ENCODE results near the gene DPH2.
A peak's percentile ranks its signal among the peaks of the same experiment; 100 is the strongest.

Gene DPH2

DNA sequence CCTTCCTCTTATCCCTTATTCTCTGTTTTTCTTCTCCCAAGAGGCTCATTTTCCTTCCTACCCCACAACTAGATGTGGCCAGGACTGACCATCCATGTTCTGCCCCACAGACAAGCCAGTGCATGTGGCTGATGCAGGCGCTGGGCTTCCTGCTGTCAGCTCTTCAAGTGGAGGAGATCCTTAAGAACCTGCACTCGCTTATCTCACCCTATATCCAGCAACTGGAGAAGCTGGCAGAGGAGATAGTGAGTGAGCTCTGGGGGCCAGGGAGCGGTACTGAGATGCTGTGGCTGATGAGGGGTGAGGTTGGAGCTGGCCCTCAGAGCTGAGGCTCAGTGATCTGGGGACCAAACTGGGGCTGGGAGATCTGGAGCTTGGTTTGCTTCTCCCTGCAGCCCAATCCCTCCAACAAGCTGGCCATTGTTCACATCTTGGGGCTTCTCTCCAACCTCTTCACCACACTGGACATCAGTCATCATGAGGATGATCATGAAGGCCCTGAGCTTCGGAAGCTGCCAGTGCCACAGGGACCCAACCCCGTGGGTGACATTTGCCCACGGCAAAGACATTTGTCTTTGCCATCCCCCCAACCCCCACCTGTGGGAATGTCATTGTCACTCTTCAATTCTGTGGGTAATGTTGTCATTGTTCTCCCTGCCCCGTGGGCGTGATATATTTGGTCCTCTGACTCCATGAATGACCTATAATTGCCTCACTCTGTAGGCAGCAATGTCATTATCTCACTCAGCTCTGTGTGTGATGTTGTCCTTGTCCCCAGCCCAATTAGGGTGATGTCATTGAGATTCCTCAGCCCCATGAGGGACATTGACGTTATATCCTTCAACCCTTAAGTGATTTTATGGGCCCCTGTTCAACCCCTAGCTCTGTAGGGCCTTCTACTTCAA is 11.2 kb upstream of the DPH2 start:
- in situ Hi-C loops (cut with HindIII; ENCODE audit: low pct_ligation_motif_present, low pct_unique_long_range_greater_than_20kb, low sequenced_read_pairs), result no loop called here
- DNase-seq, result no peak

DNA sequence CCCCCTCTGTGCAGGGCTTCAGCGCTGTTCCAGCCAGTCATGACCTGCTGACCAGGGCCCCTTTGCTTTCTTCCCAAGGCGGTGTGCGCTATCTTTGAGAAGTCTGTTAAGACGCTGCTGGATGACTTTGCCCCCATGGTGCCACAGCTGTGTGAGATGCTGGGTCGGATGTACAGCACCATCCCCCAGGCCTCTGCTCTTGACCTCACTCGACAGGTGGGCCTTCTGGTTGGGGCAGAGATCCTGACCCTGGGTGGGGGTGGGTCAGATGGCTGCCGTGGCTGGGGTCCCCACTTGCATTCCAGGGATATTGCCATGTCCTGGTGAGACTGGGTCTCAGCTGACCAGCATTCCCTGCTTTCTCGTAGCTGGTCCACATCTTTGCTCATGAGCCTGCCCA is 9.0 kb upstream of the DPH2 start:
- no peak for DNase-seq
- in situ Hi-C loops (cut with HindIII; ENCODE audit: low pct_ligation_motif_present, low pct_unique_long_range_greater_than_20kb, low sequenced_read_pairs), result no loop called here

DNA sequence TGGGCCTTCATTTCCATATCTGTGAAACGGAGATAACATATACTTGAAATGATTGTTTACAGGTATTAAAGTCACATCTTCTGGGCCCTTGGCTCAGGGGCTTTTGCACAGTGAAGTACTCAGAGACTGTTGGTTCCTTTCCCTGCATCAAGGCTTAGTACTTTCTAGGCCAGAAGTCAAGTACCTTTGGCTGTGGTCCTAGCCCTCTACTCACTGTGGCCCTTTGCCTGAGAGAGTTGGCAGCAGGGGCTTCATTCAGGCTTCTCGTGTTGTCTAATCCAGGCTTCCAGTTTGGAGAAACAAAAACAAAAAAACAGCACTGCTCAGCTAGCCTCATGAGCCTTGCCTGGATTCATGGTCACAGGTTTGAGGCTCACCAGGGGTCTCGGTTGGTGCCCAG is 8.1 kb upstream of the DPH2 start:
- DNase-seq, result no peak
- in situ Hi-C loops (cut with HindIII; ENCODE audit: low pct_ligation_motif_present, low pct_unique_long_range_greater_than_20kb, low sequenced_read_pairs), result no loop called here

DNA sequence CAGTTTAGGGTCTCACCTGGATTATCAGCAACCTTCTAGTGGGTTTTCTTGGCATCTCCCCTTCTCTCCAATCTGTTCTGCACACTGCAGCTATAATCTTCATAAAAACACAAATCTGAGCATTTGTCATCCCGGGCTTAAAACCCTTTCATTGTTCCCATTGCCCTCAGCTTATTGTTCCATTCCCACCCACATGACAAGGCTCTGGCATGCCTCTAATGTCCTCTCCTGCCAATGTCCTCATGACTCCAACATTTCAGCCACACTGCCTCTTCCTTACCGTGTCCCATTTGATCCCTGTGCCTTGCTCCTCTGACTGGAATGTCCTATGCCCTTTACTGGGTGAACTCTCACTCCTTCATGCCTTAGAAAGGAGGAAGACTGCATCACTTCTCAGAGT is 7.5 kb upstream of the DPH2 start:
- DNase-seq, result no peak
- in situ Hi-C loops (cut with HindIII; ENCODE audit: low pct_ligation_motif_present, low pct_unique_long_range_greater_than_20kb, low sequenced_read_pairs), result no loop called here

DNA sequence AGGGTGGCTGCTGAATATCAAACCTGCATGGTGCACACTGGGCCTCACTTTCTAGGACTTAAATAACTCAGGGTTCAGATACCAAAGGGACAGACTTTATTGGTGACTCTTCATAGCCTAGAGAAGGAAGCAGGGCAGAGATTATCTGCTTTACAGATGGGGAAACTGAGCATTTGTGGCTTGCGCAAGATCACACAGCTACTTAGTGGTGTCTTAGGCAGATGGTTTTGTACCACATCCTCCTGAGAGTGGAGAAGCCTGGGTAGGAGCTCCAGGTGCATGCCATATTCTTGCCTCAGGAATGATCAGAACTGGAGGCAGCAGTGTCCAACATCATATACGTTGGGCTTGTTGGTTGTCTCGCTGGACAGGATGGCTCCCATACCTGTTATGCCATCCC is 6.8 kb upstream of the DPH2 start:
- in situ Hi-C loops (cut with HindIII; ENCODE audit: low pct_ligation_motif_present, low pct_unique_long_range_greater_than_20kb, low sequenced_read_pairs), result no loop called here

DNA sequence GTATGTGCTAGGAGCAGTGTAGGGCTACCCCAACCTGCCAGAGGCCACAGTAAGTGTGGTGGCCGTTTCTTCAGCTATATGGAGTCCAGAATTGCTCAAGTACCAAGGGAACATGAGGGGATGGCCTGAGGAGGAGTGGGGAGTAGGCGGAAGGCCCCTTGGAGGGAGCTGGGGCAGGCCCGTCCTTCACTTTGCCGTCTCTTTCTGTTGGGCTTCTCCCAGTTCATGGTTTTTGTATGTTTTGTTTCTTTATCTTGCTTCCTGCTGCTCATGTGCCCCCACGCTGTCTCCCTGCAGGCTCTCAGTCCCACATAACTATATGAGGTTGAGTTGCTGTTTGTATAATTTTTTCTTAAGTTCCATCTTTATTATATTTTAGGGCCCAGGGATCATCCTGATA is 5.9 kb upstream of the DPH2 start:
- DNase-seq, result no peak
- in situ Hi-C loops (cut with HindIII; ENCODE audit: low pct_ligation_motif_present, low pct_unique_long_range_greater_than_20kb, low sequenced_read_pairs), result no loop called here

More for the DNA sequence above, 6.8 kb upstream of the DPH2 start:
- no peak for DNase-seq

DNA sequence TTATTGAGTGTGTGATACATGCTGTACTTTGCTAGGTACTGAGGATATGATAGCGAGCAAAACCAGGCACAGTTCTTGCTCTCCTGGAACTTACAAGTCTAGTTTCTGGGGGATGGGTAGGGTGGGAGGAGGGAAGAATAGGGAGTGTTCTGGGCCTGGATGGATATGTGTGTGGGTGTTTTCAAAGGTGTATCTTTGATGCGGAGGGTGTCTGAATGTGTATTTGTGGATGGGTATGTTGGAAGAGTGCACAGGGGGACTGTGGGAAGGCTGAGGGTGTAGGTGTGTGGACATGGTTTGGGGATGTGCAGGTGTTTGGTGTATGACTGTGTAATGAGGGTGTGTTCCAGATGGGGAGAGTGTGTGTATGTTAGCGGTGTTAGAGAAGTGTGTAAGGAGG is 4.5 kb upstream of the DPH2 start:
- in situ Hi-C loops (cut with HindIII; ENCODE audit: low pct_ligation_motif_present, low pct_unique_long_range_greater_than_20kb, low sequenced_read_pairs), result no loop called here
- DNase-seq, result no peak

DNA sequence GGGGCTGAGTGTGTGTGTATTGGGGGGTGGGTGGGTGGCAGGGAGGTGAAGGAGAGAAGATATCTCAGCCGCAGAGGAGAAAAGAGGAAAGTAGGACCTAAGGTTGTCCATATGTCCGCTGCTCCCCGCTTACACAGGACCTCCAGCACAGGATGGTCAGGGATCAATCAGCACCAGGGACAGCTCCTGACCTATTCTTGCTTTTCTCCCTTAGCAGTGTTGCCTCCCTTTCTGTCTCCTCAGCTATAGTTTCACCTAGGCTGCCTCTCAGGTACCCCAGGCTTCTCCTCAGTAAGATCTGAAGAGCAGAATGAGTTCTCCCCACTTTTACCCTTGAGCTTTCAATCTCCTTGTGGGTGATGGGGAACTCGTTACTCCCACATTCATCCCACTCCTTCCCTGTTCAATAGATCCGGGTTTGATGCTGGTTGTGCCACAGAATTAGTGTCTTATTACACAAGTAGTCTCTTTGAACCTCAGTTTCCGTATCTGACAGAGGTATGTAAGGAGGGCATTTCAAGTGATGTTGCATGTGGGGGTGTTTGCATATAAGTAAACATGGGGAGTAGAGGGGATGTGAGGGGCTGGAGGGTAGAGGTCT is 1.4 kb upstream of the DPH2 start:
- DNase-seq, result peak; percentile 47

DNA sequence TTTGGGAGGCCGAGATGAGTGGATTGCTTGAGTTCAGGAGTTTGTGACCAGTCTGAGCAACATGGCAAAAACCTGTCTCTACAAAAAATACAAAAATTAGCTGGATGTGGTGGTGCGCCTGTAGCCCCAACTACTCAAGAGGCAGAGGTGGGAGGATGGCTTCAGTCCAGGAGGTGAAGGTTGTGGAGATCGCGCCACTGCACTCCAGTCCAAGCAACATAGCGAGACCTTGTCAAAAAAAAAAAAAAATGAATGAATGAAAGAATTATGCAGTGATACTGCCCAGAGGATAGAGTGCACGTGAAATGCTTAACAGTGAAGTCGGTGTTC is 429 bp upstream of the DPH2 start:
- no peak for DNase-seq
- in situ Hi-C loops (cut with HindIII; ENCODE audit: low pct_ligation_motif_present, low pct_unique_long_range_greater_than_20kb, low sequenced_read_pairs), result no loop called here

More for the DNA sequence above, 1.4 kb upstream of the DPH2 start:
- in situ Hi-C loops (cut with HindIII; ENCODE audit: low pct_ligation_motif_present, low pct_unique_long_range_greater_than_20kb, low sequenced_read_pairs), result no loop called here

DNA sequence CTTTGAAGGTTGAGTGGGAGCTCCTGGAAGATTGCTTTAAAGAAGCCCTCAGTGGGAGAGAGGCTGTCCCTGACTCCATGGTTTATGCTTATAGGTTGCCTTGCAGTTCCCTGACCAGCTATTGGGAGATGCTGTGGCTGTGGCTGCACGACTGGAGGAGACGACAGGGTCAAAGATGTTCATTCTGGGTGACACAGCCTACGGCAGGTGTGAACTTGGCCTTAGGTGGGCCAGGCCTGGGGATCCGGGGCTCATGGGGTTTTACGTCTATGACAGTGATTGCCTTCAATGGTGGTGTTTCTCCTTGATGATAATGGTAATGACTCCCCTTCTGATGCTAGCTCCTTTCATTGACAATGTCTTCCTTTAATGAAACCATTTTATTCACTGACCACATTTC is 692 bp downstream of the DPH2 start:
- in situ Hi-C loops (cut with HindIII; ENCODE audit: low pct_ligation_motif_present, low pct_unique_long_range_greater_than_20kb, low sequenced_read_pairs), result no loop called here
- DNase-seq, result no peak

DNA sequence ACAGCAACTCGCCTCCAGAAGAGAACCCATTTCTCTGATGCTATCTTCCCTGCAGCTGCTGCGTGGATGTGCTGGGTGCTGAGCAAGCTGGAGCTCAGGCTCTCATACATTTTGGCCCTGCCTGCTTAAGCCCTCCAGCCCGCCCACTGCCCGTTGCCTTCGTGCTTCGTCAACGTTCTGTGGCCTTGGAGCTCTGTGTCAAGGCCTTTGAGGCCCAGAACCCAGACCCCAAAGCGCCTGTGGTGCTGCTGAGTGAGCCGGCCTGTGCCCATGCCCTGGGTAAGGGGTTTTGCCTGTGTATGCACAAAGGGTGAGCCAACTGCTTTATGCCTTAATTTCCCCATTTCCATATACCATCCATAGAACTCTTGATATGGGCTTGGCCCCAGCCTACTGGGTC is 1.1 kb downstream of the DPH2 start:
- DNase-seq, result no peak
- in situ Hi-C loops (cut with HindIII; ENCODE audit: low pct_ligation_motif_present, low pct_unique_long_range_greater_than_20kb, low sequenced_read_pairs), result no loop called here

DNA sequence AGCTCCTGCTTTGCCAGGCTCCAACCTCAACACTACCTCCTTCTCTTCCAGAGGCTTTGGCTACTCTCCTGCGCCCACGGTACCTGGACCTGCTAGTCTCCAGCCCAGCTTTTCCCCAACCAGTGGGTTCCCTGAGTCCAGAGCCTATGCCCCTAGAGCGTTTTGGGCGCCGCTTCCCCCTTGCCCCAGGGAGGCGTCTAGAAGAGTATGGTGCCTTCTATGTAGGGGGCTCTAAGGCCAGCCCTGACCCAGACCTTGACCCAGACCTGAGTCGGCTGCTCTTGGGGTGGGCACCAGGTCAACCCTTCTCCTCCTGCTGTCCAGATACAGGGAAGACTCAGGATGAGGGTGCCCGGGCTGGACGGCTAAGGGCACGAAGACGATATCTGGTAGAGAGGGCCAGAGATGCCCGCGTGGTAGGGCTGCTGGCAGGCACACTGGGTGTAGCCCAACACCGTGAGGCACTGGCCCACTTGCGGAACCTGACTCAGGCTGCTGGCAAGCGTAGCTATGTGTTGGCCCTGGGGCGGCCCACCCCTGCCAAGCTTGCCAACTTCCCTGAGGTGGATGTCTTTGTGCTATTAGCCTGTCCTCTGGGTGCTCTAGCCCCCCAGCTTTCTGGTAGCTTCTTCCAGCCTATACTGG is 1.6 kb downstream of the DPH2 start:
- in situ Hi-C loops (cut with HindIII; ENCODE audit: low pct_ligation_motif_present, low pct_unique_long_range_greater_than_20kb, low sequenced_read_pairs), result no loop called here

DNA sequence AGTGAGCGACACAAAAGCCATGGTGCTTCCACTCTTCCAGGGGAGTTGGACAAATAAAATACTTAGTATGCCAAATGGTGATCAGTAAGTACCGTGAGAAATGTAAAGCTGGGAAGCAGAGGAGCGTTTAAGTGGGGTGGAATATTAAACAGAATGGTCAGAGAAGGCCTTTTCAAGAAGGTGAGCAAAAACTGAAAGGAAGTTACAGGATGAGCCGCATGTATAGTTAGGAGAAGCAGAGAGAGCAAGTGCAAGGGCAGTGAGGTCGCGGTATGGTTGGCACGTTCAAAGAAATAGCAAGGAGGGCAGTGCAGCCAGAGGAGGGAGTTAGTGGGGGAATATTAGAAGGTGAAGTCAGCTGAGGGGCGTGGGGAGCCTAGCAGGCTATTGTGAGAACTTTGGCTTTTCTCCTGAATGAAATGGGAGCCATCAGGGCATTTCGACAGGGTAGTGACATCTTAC is 4.2 kb downstream of the DPH2 start:
- DNase-seq, result peak; percentile 25
- in situ Hi-C loops (cut with HindIII; ENCODE audit: low pct_ligation_motif_present, low pct_unique_long_range_greater_than_20kb, low sequenced_read_pairs), result no loop called here

More for the DNA sequence above, 1.6 kb downstream of the DPH2 start:
- DNase-seq, result no peak

DNA sequence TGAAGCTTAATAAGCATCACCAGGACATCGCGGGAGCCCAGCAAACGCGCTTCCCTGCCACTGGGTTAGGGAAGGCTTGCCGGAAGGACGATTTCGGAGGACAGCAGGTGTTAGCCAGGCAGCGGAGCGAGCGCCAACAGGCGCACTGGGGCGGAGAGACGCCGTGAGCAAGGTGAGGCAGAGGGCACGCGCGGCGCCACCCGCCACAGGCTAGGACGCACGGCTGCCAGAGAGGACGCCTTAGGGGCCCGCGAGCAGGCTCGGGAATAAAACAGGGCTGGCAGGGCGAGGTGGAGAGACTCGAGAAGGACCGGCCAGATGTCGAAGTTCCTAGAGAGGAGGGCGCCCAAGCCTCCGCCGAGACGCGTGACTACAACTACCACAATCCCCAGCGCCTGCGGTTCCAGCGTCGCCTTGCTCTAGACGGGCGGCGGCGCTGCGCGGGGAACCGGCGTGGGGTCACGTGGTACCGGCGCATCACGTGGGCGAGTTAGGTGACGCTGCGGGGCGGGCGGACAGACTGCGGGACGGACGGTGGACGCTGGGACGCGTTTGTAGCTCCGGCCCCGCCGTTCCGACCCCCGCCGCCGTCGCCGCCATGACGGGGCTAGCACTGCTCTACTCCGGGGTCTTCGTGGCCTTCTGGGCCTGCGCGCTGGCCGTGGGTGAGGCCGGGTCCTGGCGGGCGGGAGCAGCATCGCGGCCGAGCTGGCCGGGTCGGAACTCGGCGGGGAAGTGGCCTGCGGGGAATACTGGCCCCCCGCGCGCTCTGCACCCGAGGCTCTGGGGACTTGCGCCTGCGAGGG is 4.8 kb downstream of the DPH2 start, which contains the start of gene ATP6V0B:
Gene ATP6V0B (plus strand): TSS at position 518 of the 806 bp plus-strand sequence. CDS start 81 bp downstream, at position 599.
- peak; percentile 93 for DNase-seq
- in situ Hi-C loops (cut with HindIII; ENCODE audit: low pct_ligation_motif_present, low pct_unique_long_range_greater_than_20kb, low sequenced_read_pairs), result no loop called here

DNA sequence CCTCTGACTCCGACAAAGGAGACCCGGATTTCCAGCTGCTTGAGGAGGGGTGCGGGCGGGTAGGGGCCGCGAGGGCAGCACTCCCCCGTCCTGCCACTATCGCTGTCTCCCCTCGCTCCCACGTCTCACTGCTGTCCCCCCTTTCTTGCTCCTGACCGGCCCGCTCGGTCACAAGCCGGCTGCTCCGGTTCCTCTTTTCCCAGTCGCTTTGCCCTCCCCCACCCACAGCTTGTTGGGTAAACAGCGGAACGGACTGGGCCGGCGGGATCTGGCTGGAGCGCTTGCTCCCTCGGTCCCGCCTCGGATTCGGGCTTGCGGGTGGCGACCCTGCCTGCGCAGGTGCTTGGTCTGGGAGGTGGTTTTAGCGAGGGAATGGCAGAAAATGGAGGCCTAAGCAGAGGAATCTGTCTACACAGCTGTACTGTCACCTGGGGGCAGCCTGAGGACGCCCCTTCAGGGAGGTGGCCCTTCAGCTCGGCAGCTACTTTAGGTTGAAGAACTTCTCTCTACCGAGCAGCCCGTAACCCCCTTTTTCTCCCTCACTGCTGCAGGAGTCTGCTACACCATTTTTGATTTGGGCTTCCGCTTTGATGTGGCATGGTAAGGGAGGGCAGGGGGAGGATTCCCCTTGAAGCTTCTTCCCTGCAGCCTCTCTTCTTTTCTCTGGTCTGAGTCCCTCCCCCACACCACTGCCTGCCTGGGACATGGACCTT is 5.6 kb downstream of the DPH2 start:
- in situ Hi-C loops (cut with HindIII; ENCODE audit: low pct_ligation_motif_present, low pct_unique_long_range_greater_than_20kb, low sequenced_read_pairs), result no loop called here
- peak; percentile 16 for DNase-seq

DNA sequence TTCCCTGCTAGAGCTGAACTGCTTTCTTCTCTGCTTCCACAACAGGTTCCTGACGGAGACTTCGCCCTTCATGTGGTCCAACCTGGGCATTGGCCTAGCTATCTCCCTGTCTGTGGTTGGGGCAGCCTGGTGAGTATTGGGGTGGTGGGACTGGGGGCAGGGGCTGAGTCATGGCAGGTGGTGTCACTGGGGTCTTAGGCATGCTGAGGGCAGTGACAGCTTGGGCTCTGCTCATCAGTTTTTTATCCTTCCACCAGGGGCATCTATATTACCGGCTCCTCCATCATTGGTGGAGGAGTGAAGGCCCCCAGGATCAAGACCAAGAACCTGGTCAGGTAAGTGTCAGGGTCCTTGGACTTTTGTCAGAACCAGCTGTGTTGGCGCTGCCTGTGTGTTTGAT is 6.2 kb downstream of the DPH2 start:
- DNase-seq, result no peak
- in situ Hi-C loops (cut with HindIII; ENCODE audit: low pct_ligation_motif_present, low pct_unique_long_range_greater_than_20kb, low sequenced_read_pairs), result no loop called here

DNA sequence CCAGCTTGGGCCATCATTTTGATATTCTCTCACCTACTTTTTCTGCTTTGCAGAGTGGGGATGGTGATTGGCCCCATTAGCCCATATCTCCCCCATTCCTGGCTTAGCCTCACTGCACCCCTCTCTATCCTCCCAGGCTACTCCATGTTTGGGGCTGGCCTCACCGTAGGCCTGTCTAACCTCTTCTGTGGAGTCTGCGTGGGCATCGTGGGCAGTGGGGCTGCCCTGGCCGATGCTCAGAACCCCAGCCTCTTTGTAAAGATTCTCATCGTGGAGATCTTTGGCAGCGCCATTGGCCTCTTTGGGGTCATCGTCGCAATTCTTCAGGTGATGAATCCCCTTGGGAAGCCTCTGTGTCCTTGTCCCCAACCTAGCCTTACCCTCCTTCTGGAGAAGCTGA is 7.1 kb downstream of the DPH2 start:
- DNase-seq, result no peak
- in situ Hi-C loops (cut with HindIII; ENCODE audit: low pct_ligation_motif_present, low pct_unique_long_range_greater_than_20kb, low sequenced_read_pairs), result no loop called here

All from ACHN (cell line).